Cardiac septum (tissue), 1 donor: ENCODE results near the gene NT5C2. TPM values are rescaled to one million over a fixed set of nuclear protein-coding genes. Genes with fewer than 3 reads are reported as not detected.
"Not testable (repeated sequence)": the region's sequence is repeated elsewhere in the genome, so short reads cannot be mapped to it uniquely, and the experiment has no call there.

ENCODE experiments used
- DNase-seq: peaks from one replicate; pipeline ENCODE4 v3.0.0-alpha.2; 2020; ENCODE audit warnings: low spot score
- intact Hi-C: fragments of 100-400 bp; cut with DNase I; formaldehyde crosslinking; loops from one replicate; pipeline ENCODE4 v1.14.0; 2022
- total RNA-seq: library from RNA; stranded (reverse); fragmentation: NEBNext Ultra II Directional; extraction: Animal tissue kit (Norgen Biotek cat#: 25700); gene quantifications from one replicate; pipeline ENCODE4 v1.2.1, GENCODE V29; 2021
- donor health status: DM: no; HTN: no; CAD: no.

Gene NT5C2
- total RNA-seq, 1 donor from 2014 or later: 94.0 TPM

- DNase-seq: no peak
- intact Hi-C loops: no loop called here
Measured at GRCh38 chr10:103077491-103078308, 115.4 kb downstream of the NT5C2 start.

GRCh38 chr10:103077020-103077419 is 116.1 kb downstream of the NT5C2 start:
- no peak for DNase-seq
- intact Hi-C loops: no loop called here

- DNase-seq: no peak
- intact Hi-C loops: no loop called here
Measured at GRCh38 chr10:103072891-103073290, 120.2 kb downstream of the NT5C2 start.

GRCh38 chr10:103072276-103072675 is 120.8 kb downstream of the NT5C2 start:
- intact Hi-C loops: no loop called here
- no peak for DNase-seq

GRCh38 chr10:103069453-103070331 is 123.4 kb downstream of the NT5C2 start:
- intact Hi-C loops: loop anchor here (1.0 to 10.0 kb wide), 3 partner anchors 152 to 342 kb away; partner anchors contain the start of gene CYP17A1
- no peak for DNase-seq

GRCh38 chr10:103067956-103068355 is 125.1 kb downstream of the NT5C2 start:
- no peak for DNase-seq
- intact Hi-C loops: loop anchor here (5.0 to 10.0 kb wide), 2 partner anchors 233 to 341 kb away; partner anchors contain the start of gene CYP17A1

- no peak for DNase-seq
- intact Hi-C loops: loop anchor here (5.0 to 10.0 kb wide), 2 partner anchors 233 to 340 kb away; partner anchors contain the start of gene CYP17A1
Measured at GRCh38 chr10:103067484-103067883, 125.6 kb downstream of the NT5C2 start.

- not testable (repeated sequence) for DNase-seq
- intact Hi-C loops: loop anchor here (5.0 to 10.0 kb wide), 2 partner anchors 232 to 340 kb away; partner anchors contain the start of gene CYP17A1
Measured at GRCh38 chr10:103067099-103067477, 126.0 kb downstream of the NT5C2 start.

GRCh38 chr10:103066141-103067098 is 126.7 kb downstream of the NT5C2 start:
- no peak for DNase-seq
- intact Hi-C loops: loop anchor here (5.0 to 10.0 kb wide), 2 partner anchors 232 to 339 kb away; partner anchors contain the start of gene CYP17A1

GRCh38 chr10:103064956-103065355 is 128.1 kb downstream of the NT5C2 start:
- intact Hi-C loops: loop anchor here (5.0 to 10.0 kb wide), 2 partner anchors 230 to 338 kb away; partner anchors contain the start of gene CYP17A1
- DNase-seq: no peak

GRCh38 chr10:103062854-103063590 is 130.1 kb downstream of the NT5C2 start:
- no peak for DNase-seq
- intact Hi-C loops: loop anchor here (10.0 kb wide), 1 partner anchor 228 kb away; the partner anchor contains the start of gene CYP17A1

GRCh38 chr10:103060575-103060974 is 132.5 kb downstream of the NT5C2 start:
- intact Hi-C loops: loop anchor here (10.0 kb wide), 1 partner anchor 226 kb away; the partner anchor contains the start of gene CYP17A1
- no peak for DNase-seq

- DNase-seq: no peak
- intact Hi-C loops: no loop called here
Measured at GRCh38 chr10:103058034-103058433, 135.0 kb downstream of the NT5C2 start.

- intact Hi-C loops: no loop called here
- no peak for DNase-seq
Measured at GRCh38 chr10:103055105-103055504, 138.0 kb downstream of the NT5C2 start.

- DNase-seq: no peak
- intact Hi-C loops: no loop called here
Measured at GRCh38 chr10:103054621-103055020, 138.5 kb downstream of the NT5C2 start.

GRCh38 chr10:103053659-103054581 is 139.2 kb downstream of the NT5C2 start:
- intact Hi-C loops: no loop called here
- peak; percentile 81 for DNase-seq

GRCh38 chr10:103049237-103049636 is 143.8 kb downstream of the NT5C2 start:
- intact Hi-C loops: no loop called here
- no peak for DNase-seq
